Measurements from ENCODE around the gene ZBTB20. TPM values are rescaled to one million over a fixed set of nuclear protein-coding genes. Genes with fewer than 3 reads are reported as not detected.

The ZBTB20 gene
- total RNA-seq, 4 donors from 2014 or later, result 46.1 to 102 (median 81.9) TPM

GRCh38 chr3:114973536-114973935 is 173.6 kb downstream of the ZBTB20 start:
- DNase-seq (ENCODE audit: low spot score) (no peak), ATAC-seq (ENCODE audit: low FRiP score) (no peak)
- no peak for TF ChIP-seq CTCF (IDR thresholded peaks at IDR 0.05)

GRCh38 chr3:114967168-114967567 is 179.9 kb downstream of the ZBTB20 start:
- no peak for ATAC-seq (ENCODE audit: low FRiP score)
- no peak for DNase-seq (ENCODE audit: low spot score)
- TF ChIP-seq CTCF (IDR thresholded peaks at IDR 0.05), result no peak

GRCh38 chr3:114962189-114962588 is 184.9 kb downstream of the ZBTB20 start:
- DNase-seq (ENCODE audit: low spot score) (no peak), ATAC-seq (ENCODE audit: low FRiP score) (no peak)
- no peak for TF ChIP-seq CTCF (IDR thresholded peaks at IDR 0.05)

GRCh38 chr3:114958930-114959329 is 188.2 kb downstream of the ZBTB20 start:
- DNase-seq (ENCODE audit: low spot score) (no peak), ATAC-seq (ENCODE audit: low FRiP score) (no peak)
- TF ChIP-seq CTCF (IDR thresholded peaks at IDR 0.05), result no peak

GRCh38 chr3:114953800-114954199 is 193.3 kb downstream of the ZBTB20 start:
- DNase-seq (ENCODE audit: low spot score), result no peak
- no peak for TF ChIP-seq CTCF (IDR thresholded peaks at IDR 0.05)
- no peak for ATAC-seq (ENCODE audit: low FRiP score)

- no peak for ATAC-seq (ENCODE audit: low FRiP score)
- DNase-seq (ENCODE audit: low spot score), result no peak
- TF ChIP-seq CTCF (IDR thresholded peaks at IDR 0.05), result no peak
These were observed 193.8 kb downstream of the ZBTB20 start for GRCh38 chr3:114953215-114953799.

GRCh38 chr3:114942773-114943172 is 204.3 kb downstream of the ZBTB20 start:
- DNase-seq (ENCODE audit: low spot score) (no peak), ATAC-seq (ENCODE audit: low FRiP score) (no peak)
- no peak for TF ChIP-seq CTCF (IDR thresholded peaks at IDR 0.05)

Data from omental fat pad (tissue), 4 donors.